ENCODE data around the gene ZSCAN31.

ZSCAN31 gene

DNA sequence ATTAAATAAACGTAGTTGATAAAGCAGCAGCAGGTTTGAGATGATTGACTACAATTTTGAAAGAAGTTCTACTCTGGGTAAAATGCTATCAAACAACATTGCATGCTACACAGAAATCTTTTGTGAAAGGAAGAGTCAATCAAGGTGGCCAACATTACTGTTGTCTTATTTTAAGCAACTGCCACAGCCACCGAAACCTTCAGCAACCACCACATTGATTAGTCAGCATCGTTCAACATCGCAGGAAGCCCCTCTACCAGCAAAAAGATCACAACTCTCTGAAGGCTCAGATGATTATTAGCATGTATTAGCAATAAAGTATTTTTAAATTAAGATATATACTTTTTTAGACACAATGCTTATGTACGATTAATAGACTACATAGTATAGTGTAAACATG is 40.6 kb downstream of the ZSCAN31 start:
- DNase-seq (ENCODE audit: low spot score) = no peak
- H3K4me3 ChIP-seq = no peak overlapping the region
- H3K27ac ChIP-seq = no peak overlapping the region
- TF ChIP-seq, protein P1, sequence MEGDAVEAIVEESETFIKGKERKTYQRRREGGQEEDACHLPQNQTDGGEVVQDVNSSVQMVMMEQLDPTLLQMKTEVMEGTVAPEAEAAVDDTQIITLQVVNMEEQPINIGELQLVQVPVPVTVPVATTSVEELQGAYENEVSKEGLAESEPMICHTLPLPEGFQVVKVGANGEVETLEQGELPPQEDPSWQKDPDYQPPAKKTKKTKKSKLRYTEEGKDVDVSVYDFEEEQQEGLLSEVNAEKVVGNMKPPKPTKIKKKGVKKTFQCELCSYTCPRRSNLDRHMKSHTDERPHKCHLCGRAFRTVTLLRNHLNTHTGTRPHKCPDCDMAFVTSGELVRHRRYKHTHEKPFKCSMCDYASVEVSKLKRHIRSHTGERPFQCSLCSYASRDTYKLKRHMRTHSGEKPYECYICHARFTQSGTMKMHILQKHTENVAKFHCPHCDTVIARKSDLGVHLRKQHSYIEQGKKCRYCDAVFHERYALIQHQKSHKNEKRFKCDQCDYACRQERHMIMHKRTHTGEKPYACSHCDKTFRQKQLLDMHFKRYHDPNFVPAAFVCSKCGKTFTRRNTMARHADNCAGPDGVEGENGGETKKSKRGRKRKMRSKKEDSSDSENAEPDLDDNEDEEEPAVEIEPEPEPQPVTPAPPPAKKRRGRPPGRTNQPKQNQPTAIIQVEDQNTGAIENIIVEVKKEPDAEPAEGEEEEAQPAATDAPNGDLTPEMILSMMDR (IDR thresholded peaks at IDR 0.05) = no peak

DNA sequence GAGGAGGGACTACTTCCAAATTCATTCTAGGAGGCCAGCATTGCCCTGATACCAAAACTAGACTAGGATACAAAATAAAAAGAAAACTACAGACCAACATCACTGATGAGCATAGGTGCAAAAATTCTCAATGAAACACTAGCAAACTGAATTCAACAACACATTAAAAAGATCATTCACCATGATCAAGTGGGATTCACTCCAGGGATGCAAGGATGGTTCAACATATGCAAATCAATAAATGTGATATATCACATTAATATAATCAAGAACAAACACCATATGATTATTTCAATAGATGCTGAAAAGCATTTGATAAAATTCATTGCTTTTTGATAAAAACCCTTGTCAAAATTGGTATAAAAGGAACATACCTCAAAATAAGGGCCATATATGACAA is 44.4 kb downstream of the ZSCAN31 start:
- TF ChIP-seq, protein P1 (IDR thresholded peaks at IDR 0.05) = no peak
- Histone ChIP-seq H3K4me3 (no peak overlapping the region), H3K27ac (no peak overlapping the region)
- DNase-seq (ENCODE audit: low spot score) = no peak

DNA sequence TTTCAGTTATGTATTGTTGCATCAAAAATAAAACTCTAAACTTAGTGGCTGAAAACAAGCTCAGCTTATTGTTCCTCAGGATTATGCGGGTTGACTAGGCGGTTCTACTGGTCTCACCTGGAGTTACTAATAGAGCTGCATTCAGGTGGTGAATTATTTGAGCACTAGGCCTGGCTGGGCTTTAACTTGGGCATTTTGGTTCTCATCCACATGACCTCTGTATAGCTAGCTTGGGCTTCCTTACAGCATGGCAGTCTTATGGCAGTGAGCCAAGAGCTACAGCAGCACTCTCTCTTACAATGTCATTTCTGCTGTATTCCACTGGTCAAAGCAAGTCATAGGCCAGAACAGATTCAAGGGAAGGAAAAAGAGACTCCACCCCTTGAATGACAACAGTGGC is 53.0 kb downstream of the ZSCAN31 start:
- no peak for DNase-seq (ENCODE audit: low spot score)
- Histone ChIP-seq H3K4me3 (no peak overlapping the region), H3K27ac (no peak overlapping the region)
- TF ChIP-seq, protein P1 (IDR thresholded peaks at IDR 0.05) = no peak

DNA sequence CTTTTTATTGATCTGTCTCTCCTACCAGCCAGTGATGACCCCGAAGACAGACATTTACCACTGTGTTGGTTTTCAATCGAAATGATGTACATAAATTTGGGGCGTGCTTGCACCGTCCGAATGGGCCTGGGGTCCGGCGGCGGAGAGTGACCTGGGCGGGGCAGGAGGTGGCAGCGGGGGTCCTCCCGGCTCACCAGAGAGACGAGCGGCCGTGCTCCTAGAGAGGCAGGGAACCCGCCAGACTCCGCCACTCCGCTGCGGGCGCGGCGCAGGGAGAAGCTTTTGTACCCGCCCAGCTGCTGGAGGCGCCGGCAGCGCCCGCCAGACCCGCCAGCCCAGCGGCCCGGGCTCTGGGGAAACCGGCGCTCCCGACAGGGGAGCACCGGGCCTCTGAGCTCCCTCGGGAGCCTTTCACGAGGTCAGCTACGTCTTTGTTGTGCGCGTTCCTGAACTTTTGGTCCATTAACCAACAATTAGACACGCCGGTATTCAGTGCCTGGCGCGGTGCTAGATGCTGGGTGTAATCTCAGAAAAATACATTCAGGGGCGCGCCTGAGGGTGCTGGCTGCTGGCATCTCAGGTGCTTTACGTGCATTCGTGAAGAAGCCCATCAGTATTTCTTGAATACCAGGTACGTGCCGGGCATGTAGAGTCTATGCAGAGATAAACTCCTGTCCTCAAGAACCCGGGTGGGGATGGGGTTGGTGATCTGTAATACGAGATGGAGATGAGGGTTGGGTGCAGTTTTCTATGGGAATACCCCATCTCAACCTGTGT is 54.5 kb downstream of the ZSCAN31 start, which contains the start of gene PGBD1:
PGBD1 (plus strand) TSS at position 285 of the 777 bp plus-strand sequence. CDS start 2,242 bp downstream, outside the sequence.
- Histone ChIP-seq H3K4me3 (peak within 1 kb of the TSS; percentile 83), H3K27ac (peak within 1 kb of the TSS; percentile 3 to 59)
- TF ChIP-seq, protein P1 (IDR thresholded peaks at IDR 0.05) = no peak
- DNase-seq (ENCODE audit: low spot score) = peak; percentile 81

DNA sequence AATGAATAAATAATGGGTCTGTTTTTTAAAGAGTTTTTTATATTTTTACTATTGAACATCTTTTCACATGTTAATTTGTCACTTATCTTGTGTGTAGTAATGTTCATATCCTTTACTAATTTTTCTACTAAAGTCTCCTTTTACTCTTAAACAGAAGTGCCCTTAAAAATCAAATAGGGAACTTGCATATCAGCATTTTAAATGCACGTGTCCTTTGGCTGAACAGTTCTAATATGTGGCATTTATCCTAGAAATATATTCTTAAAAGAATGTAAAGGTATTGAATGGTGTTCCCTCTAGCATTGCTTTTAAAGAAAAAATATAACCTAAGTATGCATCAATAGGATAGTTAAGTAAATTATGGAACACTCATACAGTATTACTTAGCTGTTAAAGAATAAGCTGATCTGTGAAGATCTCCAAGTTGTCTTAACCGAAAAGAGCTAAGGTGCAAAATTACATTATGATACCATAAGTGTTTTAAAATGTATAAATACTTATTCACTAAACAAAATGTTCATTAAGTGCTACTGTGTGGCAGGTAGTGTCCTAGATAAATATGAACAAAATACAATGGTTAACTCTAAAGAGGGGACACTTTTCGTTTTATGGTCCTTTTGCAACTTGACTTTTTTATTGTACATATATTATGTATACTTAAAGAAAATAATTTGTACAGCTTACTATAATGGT is 55.2 kb downstream of the ZSCAN31 start:
- peak overlapping the region; percentile 83 for H3K4me3 ChIP-seq
- H3K27ac ChIP-seq = peak overlapping the region in 1 of 2 donors; percentile 3
- TF ChIP-seq, protein P1 (IDR thresholded peaks at IDR 0.05) = no peak
- no peak for DNase-seq (ENCODE audit: low spot score)

DNA sequence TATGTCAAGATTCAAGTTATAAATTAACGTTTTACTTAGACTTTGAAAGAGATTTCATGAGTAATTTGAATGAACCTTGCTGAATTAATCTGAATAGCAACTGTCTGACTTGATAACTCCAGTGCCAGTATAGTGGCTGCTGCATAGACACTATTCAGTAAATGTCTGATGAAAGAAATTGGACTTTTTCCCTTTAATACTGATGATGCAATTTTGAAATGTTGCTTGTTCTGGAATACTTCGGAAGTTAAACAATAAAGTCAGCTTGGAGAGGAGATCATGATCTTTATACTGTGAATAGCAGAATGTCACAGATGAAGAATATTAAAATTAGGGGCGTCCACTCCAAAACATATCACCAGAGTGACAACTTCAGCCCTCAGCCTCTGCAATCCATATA is 58.2 kb downstream of the ZSCAN31 start:
- no peak overlapping the region for H3K4me3 ChIP-seq
- TF ChIP-seq, protein P1 (IDR thresholded peaks at IDR 0.05) = no peak
- DNase-seq (ENCODE audit: low spot score) = no peak
- no peak overlapping the region for H3K27ac ChIP-seq

Measured in coronary artery (tissue), 2 donors.